ENCODE data around the gene SCD.

Gene SCD

GRCh38 chr10:100377830-100378229 lies 30.8 kb downstream of the SCD start:
- DNase-seq, result no peak
- intact Hi-C loops (cut with DNase I), result no loop called here

GRCh38 chr10:100380400-100380799 lies 33.4 kb downstream of the SCD start:
- no peak for DNase-seq
- intact Hi-C loops (cut with DNase I), result no loop called here

DNA sequence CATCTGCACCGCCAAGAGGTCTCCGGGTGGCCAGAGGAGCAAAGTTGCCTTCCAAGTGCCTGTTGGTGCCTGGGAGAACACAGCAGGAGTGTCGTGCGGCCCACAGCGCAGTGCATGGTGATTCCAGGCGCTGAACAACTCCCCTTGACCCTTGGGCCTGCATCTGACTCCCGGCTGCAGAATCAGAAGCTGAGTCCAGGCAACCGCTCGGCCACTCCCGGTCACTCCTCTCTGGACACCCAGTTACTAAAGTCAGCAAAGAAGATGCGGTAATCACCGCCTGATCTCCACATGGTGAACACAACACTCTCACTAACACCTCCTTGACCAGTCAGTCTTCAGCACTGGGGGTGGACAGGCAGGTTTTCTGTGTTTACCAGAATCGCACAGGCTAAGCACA lies 35.5 kb downstream of the SCD start:
- no peak for DNase-seq
- intact Hi-C loops (cut with DNase I), result no loop called here

- intact Hi-C loops (cut with DNase I), result no loop called here
- DNase-seq, result no peak
These were observed 36.2 kb downstream of the SCD start for GRCh38 chr10:100383251-100383650.

GRCh38 chr10:100391163-100392002 lies 44.4 kb downstream of the SCD start:
- intact Hi-C loops (cut with DNase I), result no loop called here
- no peak for DNase-seq

- DNase-seq, result no peak
- intact Hi-C loops (cut with DNase I), result no loop called here
These were observed 45.6 kb downstream of the SCD start for GRCh38 chr10:100392686-100393003.

DNA sequence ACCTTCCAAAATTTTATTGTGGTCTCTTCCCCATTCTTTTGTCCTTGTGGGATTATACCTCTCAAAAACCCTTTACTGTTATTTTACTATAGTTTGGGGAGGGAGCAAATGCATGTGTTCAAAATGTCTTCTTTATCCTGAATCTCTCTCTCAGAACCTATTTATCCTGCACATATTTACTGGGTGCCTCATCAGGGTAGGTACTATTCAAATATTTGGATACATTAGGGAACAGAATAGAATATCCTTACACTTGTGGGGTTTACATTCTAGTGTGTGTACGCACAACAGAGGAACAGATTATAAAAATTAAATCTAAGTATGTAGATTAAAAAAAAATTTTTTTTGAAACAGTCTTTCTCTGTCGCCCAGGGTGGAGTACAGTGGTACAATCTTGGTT lies 48.6 kb downstream of the SCD start:
- intact Hi-C loops (cut with DNase I), result no loop called here
- no peak for DNase-seq

GRCh38 chr10:100396605-100397004 lies 49.6 kb downstream of the SCD start:
- no peak for DNase-seq
- intact Hi-C loops (cut with DNase I), result no loop called here

- intact Hi-C loops (cut with DNase I), result no loop called here
- DNase-seq, result no peak
These were observed 54.7 kb downstream of the SCD start for GRCh38 chr10:100401631-100402328.

DNA sequence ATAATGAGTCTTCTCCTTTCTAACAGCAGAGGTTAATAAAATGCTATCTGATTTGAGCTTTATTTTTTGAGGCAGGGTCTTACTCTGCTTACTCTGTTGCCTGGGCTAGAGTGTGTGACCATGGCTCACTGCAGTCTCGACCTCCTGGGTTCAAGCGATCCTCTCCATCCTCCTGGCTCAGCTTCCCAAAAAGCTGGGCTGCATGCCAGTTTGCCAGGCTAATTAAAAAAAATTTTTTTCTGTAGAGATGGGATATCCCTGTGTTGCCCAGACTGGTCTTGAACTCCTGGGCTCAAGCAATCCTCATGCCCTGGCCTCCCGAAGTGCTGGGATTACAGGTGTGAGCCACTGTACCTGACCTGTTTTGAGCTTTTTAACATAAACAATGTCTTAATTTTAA lies 56.7 kb downstream of the SCD start:
- intact Hi-C loops (cut with DNase I), result no loop called here
- DNase-seq, result no peak

GRCh38 chr10:100413173-100413572 lies 66.1 kb downstream of the SCD start:
- no peak for DNase-seq
- intact Hi-C loops (cut with DNase I), result no loop called here

Data from head of caudate nucleus (tissue), 42 donors.